ENCODE data around the gene MOGAT2. TPM values are rescaled to one million over a fixed set of nuclear protein-coding genes. Genes with fewer than 3 reads are reported as not detected.

Gene MOGAT2
- total RNA-seq, 5 donors from 2014 or later (not counting 1 experiment from before 2014, with no cell fraction given): 0.23 TPM; not detected in 4

DNA sequence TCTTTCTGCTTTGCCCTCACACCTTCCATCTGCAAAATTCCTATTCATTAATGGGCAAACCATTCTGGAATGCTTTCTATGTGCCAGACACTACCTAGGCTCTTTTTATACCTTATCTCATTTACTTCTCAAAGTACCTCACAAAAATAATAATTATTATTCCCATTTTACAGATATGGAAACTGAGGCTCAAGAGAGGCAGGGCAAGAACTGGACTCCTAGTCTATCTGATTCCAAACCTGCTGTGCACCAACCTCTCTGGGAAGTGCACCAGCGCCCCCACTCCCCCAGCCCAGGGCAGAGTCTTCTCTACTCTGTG, 50.1 kb downstream of the MOGAT2 start:
- peaks cover 3 to 29% of the 10 kb centered on the region in 2 experiments for H3K27me3 ChIP-seq (replicated peaks in 1 of 2; ENCODE audit: control insufficient read depth in 2 of 2, extremely low read depth in 1 of 2, insufficient read depth in 2 of 2, low read length in 1 of 2)
- DNase-seq (no peak), ATAC-seq (replicated peaks in 1 of 4) (no peak)
- H3K27me3 Mint-ChIP-seq: peaks cover 13 to 20% of the 10 kb centered on the region in 2 donors
- no peaks in the 10 kb centered on the region for H3K36me3 Mint-ChIP-seq
- no peaks in the 10 kb centered on the region for H3K9me3 ChIP-seq
- peak overlapping the region; percentile 66 to 86 (median 73) for H3K4me3 Mint-ChIP-seq
- no peak overlapping the region for H3K27ac Mint-ChIP-seq
- H3K9me3 Mint-ChIP-seq: no peaks in the 10 kb centered on the region
- H3K4me1 ChIP-seq (ENCODE audit: control insufficient read depth in 1 of 2, extremely low read depth in 1 of 2, insufficient read depth in 2 of 2, low read length in 2 of 2): peaks cover 5 to 18% of the 10 kb centered on the region in 2 experiments
- ChIA-PET CTCF (no interaction called here), POLR2A (no interaction called here)
- H3K36me3 ChIP-seq (ENCODE audit: control insufficient read depth in 2 of 2, extremely low read depth in 1 of 2, insufficient read depth in 1 of 2, low read length in 1 of 2): no peaks in the 10 kb centered on the region
- peaks cover 11 to 21% (median 15%) of the 10 kb centered on the region in 3 donors for H3K4me1 Mint-ChIP-seq
- 57% methylated on average over 1 of the region's 1 CpG for WGBS (ENCODE audit: insufficient coverage)
- H3K27ac ChIP-seq (ENCODE audit: low read length): no peak overlapping the region
- H3K4me3 ChIP-seq (ENCODE audit: control insufficient read depth in 1 of 2, extremely low read depth in 1 of 2, low read length in 1 of 2): peak overlapping the region in 1 of 2 donors; percentile 47

DNA sequence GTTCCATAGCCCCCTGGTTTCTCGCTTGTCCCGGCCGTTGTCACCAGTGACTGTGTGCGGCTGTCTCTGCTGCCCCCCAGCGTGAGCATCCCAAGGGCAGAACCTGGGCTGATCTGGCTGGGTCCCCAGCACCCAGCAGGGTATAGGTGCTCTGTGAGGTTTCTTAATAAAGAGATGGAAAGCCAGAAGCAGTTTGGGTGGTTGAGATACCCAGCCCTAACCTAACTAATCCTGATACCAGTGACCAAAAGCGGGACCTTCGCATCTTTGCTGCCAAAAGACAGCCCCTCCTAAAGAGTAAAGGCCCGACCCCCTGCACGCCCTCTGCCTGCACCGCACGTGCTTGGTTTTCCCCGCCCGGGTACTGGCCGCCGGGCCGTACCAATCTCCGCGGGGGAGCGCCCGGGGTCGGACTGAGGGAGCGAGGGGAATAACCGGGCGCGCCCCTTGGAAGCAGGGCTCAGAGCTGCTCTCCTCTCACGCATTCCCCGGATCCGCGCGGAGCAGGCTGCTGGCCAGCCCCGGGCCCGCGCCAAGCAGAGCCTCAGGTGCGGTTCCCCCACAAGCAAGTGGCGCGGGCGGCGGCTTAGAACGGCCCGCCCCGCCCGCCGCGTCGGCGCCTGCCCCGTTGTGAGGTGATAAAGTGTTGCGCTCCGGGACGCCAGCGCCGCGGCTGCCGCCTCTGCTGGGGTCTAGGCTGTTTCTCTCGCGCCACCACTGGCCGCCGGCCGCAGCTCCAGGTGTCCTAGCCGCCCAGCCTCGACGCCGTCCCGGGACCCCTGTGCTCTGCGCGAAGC, 50.7 kb downstream of the MOGAT2 start, which contains the start of gene DGAT2:
Gene DGAT2, plus strand, starts transcription at position 667 of the 797 bp plus-strand sequence. CDS start 214 bp downstream, outside the sequence.
- Histone ChIP-seq H3K36me3 (ENCODE audit: control insufficient read depth in 2 of 2, extremely low read depth in 1 of 2, insufficient read depth in 1 of 2, low read length in 1 of 2) (no peaks in the 10 kb centered on the region), H3K4me1 (ENCODE audit: control insufficient read depth in 1 of 2, extremely low read depth in 1 of 2, insufficient read depth in 2 of 2, low read length in 2 of 2) (peaks cover 5 to 18% of the 10 kb centered on the region in 2 experiments), H3K4me3 (ENCODE audit: control insufficient read depth in 1 of 2, extremely low read depth in 1 of 2, low read length in 1 of 2) (peak within 1 kb of the TSS; percentile 47 to 66), H3K27me3 (replicated peaks in 1 of 2; ENCODE audit: control insufficient read depth in 2 of 2, extremely low read depth in 1 of 2, insufficient read depth in 2 of 2, low read length in 1 of 2) (peaks cover 3 to 29% of the 10 kb centered on the region in 2 experiments), H3K27ac (ENCODE audit: low read length) (no peak within 1 kb of the TSS), H3K9me3 (no peaks in the 10 kb centered on the region)
- Mint-ChIP-seq H3K9me3 (no peaks in the 10 kb centered on the region), H3K4me3 (peak within 1 kb of the TSS; percentile 66 to 86 (median 73)), H3K4me1 (peaks cover 11 to 21% (median 15%) of the 10 kb centered on the region in 3 donors), H3K36me3 (no peaks in the 10 kb centered on the region), H3K27ac (no peak within 1 kb of the TSS), H3K27me3 (peaks cover 13 to 20% of the 10 kb centered on the region in 2 donors)
- WGBS (ENCODE audit: insufficient coverage): 1% methylated on average over 61 of the region's 66 CpGs
- ChIA-PET POLR2A (no interaction called here), CTCF (interaction anchor here in 1 of 2 donors (0.5 kb wide), 1 partner anchor 1019 kb away, joined by 3 read pairs; no protein-coding TSS in a partner anchor)
- DNase-seq: peak; percentile 23 to 79 (median 59)
- ATAC-seq (replicated peaks in 1 of 4): peak; percentile 91 to 93 (median 92)

GRCh38 chr11:75768909-75769771, 51.5 kb downstream of the MOGAT2 start:
- Histone ChIP-seq H3K4me3 (ENCODE audit: control insufficient read depth in 1 of 2, extremely low read depth in 1 of 2, low read length in 1 of 2) (peak overlapping the region; percentile 47 to 66), H3K9me3 (no peaks in the 10 kb centered on the region), H3K4me1 (ENCODE audit: control insufficient read depth in 1 of 2, extremely low read depth in 1 of 2, insufficient read depth in 2 of 2, low read length in 2 of 2) (peaks cover 5 to 18% of the 10 kb centered on the region in 2 experiments), H3K36me3 (ENCODE audit: control insufficient read depth in 2 of 2, extremely low read depth in 1 of 2, insufficient read depth in 1 of 2, low read length in 1 of 2) (no peaks in the 10 kb centered on the region), H3K27ac (ENCODE audit: low read length) (no peak overlapping the region), H3K27me3 (replicated peaks in 1 of 2; ENCODE audit: control insufficient read depth in 2 of 2, extremely low read depth in 1 of 2, insufficient read depth in 2 of 2, low read length in 1 of 2) (peaks cover 3 to 29% of the 10 kb centered on the region in 2 experiments)
- peaks cover 13 to 20% of the 10 kb centered on the region in 2 donors for H3K27me3 Mint-ChIP-seq
- ChIA-PET POLR2A (no interaction called here), CTCF (interaction anchor here in 1 of 2 donors (0.5 to 1.3 kb wide), 2 partner anchors 63 to 1020 kb away, joined by 3 to 4 read pairs; no protein-coding TSS in a partner anchor)
- H3K4me3 Mint-ChIP-seq: peak overlapping the region; percentile 45 to 86 (median 63)
- no peaks in the 10 kb centered on the region for H3K9me3 Mint-ChIP-seq
- H3K27ac Mint-ChIP-seq: no peak overlapping the region
- peak in 1 of 35 experiments; percentile 8 for DNase-seq
- H3K36me3 Mint-ChIP-seq: no peaks in the 10 kb centered on the region
- ATAC-seq (replicated peaks in 1 of 4): peak in 1 of 4 experiments; percentile 8
- 18% methylated on average over 29 of the region's 46 CpGs for WGBS (ENCODE audit: insufficient coverage)
- H3K4me1 Mint-ChIP-seq: peaks cover 11 to 27% (median 15%) of the 10 kb centered on the region in 3 donors

DNA sequence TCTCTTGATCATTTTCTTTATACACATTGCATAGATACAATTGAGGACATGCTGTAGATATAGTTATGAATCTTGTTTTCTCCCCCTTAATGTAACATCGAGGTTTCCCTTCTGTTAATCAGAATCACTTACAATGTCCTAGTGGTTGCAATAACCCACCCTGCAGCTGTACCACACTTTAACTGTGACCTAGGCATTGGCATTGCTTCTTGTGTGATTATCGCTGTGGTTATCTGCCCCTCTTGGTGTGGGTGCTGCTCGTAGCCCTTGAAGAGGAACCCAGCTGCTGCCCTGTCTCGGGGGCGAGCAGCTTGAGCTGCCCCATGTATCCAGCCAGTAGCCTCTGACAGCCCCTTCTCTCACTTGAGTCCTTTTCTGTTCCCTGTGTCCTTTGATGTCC, 52.5 kb downstream of the MOGAT2 start:
- H3K27ac Mint-ChIP-seq: no peak overlapping the region
- H3K36me3 Mint-ChIP-seq: no peaks in the 10 kb centered on the region
- H3K27ac ChIP-seq (ENCODE audit: low read length): no peak overlapping the region
- no peak for ATAC-seq (replicated peaks in 1 of 4)
- CTCF ChIA-PET: interaction anchor here in 1 of 2 donors (1.3 kb wide), 1 partner anchor 64 kb away, joined by 4 read pairs; no protein-coding TSS in a partner anchor
- no peak for DNase-seq
- H3K9me3 ChIP-seq: no peaks in the 10 kb centered on the region
- peaks cover 11 to 27% (median 15%) of the 10 kb centered on the region in 3 donors for H3K4me1 Mint-ChIP-seq
- 70% methylated on average over 4 of the region's 5 CpGs for WGBS (ENCODE audit: insufficient coverage)
- H3K9me3 Mint-ChIP-seq: no peaks in the 10 kb centered on the region
- H3K36me3 ChIP-seq (ENCODE audit: control insufficient read depth in 2 of 2, extremely low read depth in 1 of 2, insufficient read depth in 1 of 2, low read length in 1 of 2): no peaks in the 10 kb centered on the region
- POLR2A ChIA-PET: no interaction called here
- H3K27me3 ChIP-seq (replicated peaks in 1 of 2; ENCODE audit: control insufficient read depth in 2 of 2, extremely low read depth in 1 of 2, insufficient read depth in 2 of 2, low read length in 1 of 2): peaks cover 3 to 29% of the 10 kb centered on the region in 2 experiments
- H3K4me1 ChIP-seq (ENCODE audit: control insufficient read depth in 1 of 2, extremely low read depth in 1 of 2, insufficient read depth in 2 of 2, low read length in 2 of 2): peaks cover 5 to 18% of the 10 kb centered on the region in 2 experiments
- no peak overlapping the region for H3K4me3 ChIP-seq (ENCODE audit: control insufficient read depth in 1 of 2, extremely low read depth in 1 of 2, low read length in 1 of 2)
- H3K27me3 Mint-ChIP-seq: peaks cover 13 to 20% of the 10 kb centered on the region in 2 donors
- peak overlapping the region; percentile 28 to 86 (median 50) for H3K4me3 Mint-ChIP-seq

GRCh38 chr11:75771646-75772410, 54.2 kb downstream of the MOGAT2 start:
- WGBS (ENCODE audit: insufficient coverage): 89% methylated on average over 4 of the region's 6 CpGs
- POLR2A ChIA-PET: no interaction called here

More at GRCh38 chr11:75771646-75772410, 54.2 kb downstream of the MOGAT2 start:
- ATAC-seq (replicated peaks in 1 of 4): no peak
- no peaks in the 10 kb centered on the region for H3K36me3 Mint-ChIP-seq
- no peak overlapping the region for H3K4me3 Mint-ChIP-seq
- H3K36me3 ChIP-seq (ENCODE audit: control insufficient read depth in 2 of 2, extremely low read depth in 1 of 2, insufficient read depth in 1 of 2, low read length in 1 of 2): no peaks in the 10 kb centered on the region
- no peak overlapping the region for H3K27ac ChIP-seq (ENCODE audit: low read length)
- no peak overlapping the region for H3K27ac Mint-ChIP-seq
- H3K9me3 Mint-ChIP-seq: no peaks in the 10 kb centered on the region
- peaks cover 13 to 20% of the 10 kb centered on the region in 2 donors for H3K27me3 Mint-ChIP-seq
- H3K4me3 ChIP-seq (ENCODE audit: control insufficient read depth in 1 of 2, extremely low read depth in 1 of 2, low read length in 1 of 2): no peak overlapping the region
- DNase-seq: peak in 1 of 35 experiments; percentile 31
- H3K4me1 ChIP-seq (ENCODE audit: control insufficient read depth in 1 of 2, extremely low read depth in 1 of 2, insufficient read depth in 2 of 2, low read length in 2 of 2): peaks cover 5 to 18% of the 10 kb centered on the region in 2 experiments
- peaks cover 11 to 27% (median 15%) of the 10 kb centered on the region in 3 donors for H3K4me1 Mint-ChIP-seq
- CTCF ChIA-PET: interaction anchor here in 1 of 2 donors (0.6 kb wide), 1 partner anchor 33 kb away, joined by 7 read pairs; no protein-coding TSS in a partner anchor
- peaks cover 3 to 29% of the 10 kb centered on the region in 2 experiments for H3K27me3 ChIP-seq (replicated peaks in 1 of 2; ENCODE audit: control insufficient read depth in 2 of 2, extremely low read depth in 1 of 2, insufficient read depth in 2 of 2, low read length in 1 of 2)
- H3K9me3 ChIP-seq: no peaks in the 10 kb centered on the region
